D341Med (cell line): ENCODE data around the gene TACC2.

Experiments
- DNase-seq: peaks from one replicate; pipeline ENCODE4 v3.0.0; 2012; ENCODE audit warnings: low spot score

Gene TACC2

DNA sequence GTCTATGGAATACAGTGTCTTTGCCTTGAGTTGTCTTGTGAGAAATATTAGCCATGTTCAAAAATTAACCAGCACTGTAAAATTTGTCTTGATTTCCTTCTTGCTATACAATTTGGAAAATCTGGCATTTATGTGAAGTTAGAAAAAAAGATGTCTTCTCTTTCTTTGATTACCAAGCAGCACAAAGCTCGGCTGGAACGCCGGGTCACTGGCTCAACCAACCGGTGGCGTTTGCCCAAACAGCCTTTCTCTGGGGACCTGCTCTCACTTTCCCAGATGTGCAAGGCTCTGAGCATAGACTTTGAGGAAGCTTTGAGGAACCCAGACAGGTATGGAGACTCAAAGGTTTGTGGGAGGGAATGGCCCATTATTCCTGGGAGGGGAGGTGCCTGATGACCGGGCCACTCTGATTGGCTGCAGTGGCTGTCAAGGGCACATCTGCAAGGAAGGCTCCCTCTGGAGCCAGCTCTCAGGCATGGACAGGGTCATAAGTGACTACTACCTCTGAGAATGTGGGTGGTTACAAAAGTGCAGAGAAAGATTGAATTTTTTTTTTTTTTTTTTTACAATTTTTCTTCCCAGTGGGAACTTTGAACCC lies 287.7 kb downstream of the TACC2 start:
- no peak for DNase-seq

DNA sequence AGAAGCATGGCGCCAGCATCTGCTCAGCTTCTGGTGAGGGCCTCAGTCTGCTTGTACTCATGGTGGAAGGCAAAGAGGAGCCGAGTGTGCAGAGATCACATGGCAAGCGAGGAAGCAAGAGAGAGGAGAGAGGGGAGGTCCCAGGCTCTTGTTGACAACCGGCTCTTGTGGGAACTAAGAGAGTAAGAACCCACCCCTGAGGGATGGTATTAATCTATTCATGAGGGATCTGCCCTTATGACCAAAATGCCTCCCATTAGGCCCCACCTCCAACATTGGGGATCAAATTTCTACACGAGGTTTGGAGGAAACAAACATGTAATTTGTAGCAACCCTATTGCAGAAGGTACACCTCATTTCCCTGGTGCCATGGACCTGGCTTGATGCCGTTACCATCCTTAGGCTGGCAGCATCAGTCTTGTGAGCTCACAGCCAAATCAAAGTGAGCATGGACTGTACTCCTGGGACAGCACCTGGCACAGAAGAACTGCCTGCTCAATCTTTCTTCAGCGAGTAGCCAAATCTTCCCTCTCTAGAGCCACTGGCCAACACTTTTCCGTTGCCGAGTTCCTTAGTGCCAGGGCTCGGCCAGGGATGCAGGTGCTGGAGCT lies 288.7 kb downstream of the TACC2 start:
- no peak for DNase-seq

DNA sequence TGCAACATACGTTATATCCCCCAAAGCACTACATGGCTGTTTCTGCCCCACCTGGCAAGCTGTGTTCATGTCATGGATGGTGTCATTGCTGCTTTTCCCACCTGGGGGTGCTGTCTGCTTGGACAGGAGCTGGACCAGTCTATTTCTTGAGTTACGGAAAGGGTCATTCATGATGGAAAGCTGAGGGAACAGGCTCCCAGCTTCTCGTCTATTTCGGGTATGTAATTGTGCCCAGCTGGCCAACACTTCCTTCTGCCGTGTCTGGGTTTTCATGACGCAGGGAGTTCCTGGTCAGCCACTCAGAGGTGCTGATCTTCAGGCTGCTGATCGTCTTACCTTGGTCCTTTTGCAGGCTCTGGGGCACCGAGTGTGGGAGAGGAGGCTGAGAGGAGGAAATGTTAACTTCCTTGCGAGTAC lies 290.8 kb downstream of the TACC2 start:
- DNase-seq = no peak

DNA sequence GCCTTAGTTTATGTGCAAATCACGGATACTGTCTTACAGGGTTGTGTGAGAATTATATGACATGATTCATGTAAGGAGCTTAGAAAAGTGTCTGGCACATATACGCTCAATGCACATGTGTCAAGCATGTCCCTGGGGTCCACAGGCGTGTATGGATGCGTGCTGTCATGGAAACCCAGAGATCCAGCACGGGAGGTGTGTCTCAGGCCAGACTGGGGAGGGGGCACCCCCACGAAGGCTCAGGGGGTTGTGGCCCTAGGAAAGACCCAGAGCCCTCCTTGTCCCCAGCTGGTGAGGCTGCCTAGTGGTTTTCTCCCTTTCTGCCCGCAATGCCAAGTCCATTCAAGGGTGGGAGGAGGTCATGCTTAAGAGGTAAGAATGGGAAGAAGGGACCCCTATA lies 291.2 kb downstream of the TACC2 start:
- DNase-seq = no peak

DNA sequence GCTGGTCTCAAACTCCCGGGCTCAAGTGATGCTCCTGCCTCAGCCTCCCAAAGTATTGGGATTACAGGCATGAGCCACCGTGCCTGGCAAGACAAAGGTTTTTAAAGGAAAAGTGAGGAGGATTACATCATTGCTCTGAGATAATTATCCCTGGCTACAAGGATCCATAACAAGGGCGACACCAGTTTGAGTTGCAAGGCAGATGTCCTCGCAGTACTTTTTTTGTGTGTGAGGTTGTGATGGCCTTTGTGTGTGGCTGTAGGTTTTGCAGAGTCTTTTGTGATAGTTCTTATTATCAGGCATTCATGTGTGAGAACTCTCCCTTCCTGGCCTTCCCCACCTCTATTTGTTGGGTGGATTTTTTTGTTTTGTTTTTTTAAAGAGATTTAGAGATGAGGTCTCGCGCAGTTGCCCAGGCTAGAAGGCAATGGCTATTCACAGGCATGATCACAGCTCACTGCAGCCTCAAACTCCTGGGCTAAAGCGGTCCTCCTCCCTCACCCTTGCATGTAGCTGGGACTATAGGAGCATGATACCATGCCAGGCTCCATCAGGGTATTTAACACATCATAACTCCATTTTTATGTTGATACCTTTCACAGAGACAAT lies 292.2 kb downstream of the TACC2 start:
- no peak for DNase-seq

DNA sequence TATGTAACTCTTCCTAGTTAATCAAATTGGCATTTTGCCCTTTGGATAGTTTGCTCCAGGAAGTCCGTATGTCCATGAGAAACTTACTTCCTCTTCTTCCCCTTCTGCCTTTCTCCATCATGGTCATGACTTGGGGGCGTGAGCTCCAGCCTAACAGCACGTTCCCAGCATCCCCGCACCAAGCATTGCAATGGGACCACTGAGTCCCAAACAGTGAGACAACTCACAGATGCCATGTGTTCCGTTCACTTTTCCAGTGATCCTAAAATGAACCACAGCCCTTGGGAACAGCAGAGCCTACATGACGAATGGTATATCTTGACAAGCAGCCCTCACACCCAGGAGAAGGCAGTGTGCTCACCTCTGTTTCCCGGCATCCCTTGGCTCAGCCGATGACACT lies 292.8 kb downstream of the TACC2 start:
- no peak for DNase-seq

DNA sequence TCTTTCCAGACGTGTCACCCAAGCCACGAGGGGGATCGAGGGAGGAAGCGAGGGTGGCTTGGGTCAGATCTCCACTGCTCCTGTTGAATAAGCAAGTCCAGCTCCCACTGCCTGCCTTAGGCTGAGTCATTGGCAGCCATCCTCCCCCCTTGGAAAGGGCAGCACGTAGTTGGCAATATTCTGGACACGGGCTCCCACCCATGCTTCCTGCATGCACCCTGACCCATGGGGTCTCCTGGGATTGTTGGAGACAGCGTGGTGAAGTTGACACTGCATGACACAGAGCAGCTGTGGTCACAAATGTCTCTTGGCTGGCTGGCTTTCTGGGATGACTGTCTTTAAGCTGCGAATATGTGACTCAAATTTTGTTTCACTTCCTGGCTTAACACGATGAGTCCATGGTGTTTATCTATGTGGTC lies 293.3 kb downstream of the TACC2 start:
- DNase-seq = no peak

DNA sequence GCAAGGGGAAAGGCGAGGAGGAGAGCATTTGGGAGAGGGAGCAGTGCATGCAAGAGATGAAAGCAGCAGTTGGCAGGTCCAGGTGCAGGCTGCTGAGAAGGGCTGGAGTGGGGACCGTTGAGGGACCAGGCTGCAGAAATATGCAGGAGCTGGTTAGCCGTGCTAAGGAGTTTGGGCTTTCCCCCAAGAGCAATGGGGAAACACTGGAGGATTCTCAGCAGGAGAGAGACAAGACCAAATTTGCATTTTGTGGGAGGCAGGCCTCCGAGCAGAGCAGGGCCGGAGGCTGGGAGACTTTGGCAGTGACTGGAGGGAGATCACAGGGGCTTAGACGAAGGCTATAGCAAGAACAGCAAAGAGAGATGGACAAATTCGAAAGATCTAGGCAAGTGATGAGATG lies 293.9 kb downstream of the TACC2 start:
- DNase-seq = no peak

DNA sequence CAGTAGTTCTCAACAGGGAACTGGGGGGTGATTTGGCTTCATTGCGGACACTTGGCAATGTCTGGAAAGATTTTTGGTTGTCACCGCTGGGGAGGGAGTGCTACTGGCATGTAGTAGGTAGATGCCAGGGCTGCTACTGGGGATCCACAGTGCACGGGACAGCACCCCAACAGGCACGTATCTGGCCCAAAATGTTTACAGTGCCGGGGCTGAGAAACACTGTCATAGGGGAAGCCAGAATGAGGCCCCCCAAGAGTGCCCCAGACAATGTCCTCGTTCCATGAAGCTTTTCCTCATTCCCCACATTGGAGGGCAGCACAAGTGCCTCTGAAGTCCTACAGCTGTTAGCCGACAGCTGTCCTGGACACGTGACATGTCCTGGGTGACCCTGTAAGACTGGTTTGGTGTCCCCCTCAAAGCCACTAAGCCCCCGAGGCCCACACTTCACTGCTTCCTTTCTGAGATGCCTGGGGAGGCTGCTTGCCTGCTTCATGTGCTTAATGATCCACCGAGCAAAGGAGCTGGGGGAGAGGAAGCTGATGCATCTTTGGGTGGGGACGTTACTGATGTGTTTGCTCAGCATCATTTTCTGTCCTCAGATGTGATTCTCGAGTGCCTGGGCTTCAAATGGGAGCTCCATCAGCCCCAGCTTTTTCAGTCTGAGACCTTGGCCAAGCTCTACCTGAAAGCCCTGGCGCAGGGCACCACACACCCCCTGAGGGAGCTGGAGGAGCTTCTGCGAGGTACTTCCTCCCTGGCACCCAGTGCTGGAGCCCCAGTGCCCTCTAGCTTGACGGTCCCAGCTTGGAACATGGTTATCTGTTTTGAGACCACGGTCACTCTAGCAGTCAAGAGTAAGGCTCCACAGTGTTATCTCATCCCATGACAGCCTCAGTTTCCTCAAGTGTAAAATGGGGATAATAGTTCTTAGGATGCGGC lies 296.8 kb downstream of the TACC2 start:
- no peak for DNase-seq

DNA sequence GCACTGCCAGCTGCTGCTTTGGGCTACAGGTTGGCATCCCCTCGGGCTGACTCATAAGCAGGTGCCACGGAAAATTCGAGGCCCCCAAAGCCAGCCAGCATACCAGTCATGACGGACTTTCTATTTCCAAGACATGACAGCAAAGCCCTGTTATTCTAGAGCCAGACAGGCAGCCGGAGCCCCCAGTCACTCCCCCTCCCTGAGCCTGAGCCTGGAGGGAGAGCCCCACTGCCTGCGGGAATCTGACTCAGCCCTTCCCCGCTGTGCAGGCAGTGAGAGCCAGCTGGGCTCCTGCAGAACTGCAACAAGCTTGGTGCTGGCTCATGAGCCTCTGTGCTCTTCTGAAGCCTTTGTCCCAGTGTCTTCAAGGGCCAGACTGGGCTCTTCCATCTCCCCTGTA lies 297.9 kb downstream of the TACC2 start:
- DNase-seq = no peak

DNA sequence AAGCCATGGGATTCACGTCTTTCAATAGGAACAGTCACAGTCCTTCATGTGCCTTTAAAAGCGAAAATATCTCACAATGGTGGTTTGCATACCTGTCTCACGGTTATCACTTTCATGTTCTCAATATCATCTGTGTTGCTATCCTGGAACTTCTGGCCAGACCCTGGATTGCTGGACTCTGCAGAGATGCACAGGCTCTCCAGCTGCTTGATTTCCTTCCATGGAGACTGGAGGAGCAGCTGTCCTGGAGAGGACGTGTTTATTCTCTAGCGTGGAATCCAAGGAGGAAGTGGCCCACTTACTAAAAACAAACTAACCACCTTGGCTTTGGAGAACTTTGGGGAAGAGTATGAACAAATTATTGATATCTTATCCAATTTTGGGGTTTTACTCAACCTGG lies 298.6 kb downstream of the TACC2 start:
- no peak for DNase-seq

DNA sequence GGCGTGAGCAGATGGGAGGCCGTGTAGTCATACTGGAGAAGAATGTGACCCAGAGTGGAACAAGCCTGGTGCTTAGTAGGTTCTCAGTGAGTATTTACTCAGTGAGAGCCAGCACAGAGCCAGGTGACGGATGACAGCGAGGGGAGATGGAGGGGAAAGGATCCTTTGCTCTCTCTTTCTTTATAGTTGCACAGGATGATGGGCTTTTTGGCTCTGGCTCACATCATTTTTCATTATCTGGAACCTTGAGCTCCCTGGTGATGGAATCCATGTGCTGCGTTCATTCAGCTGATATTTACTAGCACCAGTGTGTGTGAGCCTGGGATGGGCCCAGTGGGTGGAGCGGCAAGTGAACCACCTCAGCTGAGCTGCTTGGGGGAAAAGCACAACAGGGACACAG lies 299.3 kb downstream of the TACC2 start:
- no peak for DNase-seq

DNA sequence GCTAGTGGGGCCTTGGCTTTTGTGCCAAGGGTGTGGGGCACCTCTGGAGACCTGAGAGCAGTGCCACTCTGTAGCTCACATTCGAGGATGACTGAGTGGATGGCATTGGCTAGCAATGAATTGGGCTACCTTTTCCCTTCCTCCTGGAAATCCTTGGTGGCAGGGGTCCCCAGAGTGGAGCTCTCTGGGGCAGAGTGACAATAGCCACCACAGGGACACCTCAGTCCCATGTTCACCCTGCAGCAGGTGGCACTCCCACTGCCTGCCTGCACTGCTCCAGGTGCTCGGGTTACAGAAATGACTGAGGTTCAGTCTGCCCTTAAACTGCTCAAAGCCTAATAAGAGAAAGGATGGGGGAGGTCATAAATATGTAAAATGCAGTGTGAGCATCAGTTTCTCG lies 300.0 kb downstream of the TACC2 start:
- no peak for DNase-seq

DNA sequence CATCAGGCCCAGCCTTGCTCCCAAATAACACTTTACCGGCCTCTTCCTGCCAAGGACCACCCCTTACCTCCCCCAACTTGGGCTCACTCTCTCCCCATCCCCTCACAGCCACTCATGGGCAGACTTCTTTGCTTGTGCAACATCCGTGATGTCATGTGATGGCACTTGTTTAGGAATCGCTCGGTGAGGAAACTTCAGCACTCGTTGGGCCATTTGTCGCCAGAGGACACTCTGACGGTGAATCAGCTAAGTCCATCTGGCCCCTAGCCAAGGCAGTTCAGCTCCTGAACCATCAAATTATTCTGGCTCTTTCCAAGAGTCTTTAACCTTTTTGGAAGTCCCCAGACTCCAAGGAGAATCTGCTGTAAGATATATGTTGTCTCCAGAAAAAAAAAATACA lies 301.4 kb downstream of the TACC2 start:
- DNase-seq = no peak

DNA sequence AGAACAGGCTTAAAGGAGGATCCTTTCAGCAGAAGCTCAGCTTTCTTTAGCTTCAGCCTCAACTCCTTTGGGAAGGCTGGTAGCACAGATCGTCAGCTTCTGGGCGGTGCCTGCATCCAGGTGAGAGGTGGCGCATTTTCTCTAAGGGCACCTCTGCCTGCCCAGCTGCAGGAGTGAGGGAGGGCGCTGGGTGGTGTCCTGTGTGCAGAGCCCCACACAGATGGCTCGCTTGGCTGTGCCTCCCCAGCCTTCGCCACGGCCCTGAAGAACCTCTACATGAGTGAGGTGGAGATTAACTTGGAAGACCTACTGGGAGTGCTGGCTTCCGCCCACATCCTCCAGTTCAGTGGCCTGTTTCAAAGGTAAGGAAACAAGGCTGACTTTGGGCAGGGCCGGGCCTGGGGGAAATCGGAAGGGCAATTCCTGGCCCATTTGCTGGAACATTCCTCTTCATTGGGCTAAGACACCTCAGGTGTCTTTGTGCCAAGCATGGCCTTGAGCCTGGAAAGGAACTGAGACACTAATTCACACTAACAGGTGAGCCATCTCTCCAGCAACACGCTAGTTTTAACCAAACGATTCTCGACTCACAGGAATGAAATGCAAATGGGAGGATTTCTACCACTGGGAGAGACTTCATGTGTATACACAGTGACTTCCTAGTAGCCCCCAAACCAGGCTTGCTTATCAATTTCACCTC lies 302.0 kb downstream of the TACC2 start:
- no peak for DNase-seq

DNA sequence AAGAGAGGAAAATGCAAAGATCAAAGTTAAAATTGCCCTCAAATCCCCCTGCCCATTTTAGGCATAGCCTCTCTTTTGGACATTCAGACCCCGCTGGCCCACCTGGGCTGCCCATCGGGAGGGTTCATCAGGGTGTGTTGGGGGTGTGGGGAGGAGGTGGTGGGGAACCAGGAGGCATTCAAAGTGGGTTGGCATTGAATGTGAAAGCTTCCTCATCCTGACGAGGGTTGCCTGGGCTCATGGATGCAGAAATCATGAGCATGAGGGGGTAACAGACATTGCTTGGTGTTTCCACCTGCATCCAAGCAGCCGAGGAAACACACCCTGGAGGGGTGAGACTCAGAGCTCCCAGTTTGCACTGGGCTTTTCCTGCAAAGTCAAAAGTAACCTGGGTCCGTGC lies 302.8 kb downstream of the TACC2 start:
- DNase-seq = no peak

DNA sequence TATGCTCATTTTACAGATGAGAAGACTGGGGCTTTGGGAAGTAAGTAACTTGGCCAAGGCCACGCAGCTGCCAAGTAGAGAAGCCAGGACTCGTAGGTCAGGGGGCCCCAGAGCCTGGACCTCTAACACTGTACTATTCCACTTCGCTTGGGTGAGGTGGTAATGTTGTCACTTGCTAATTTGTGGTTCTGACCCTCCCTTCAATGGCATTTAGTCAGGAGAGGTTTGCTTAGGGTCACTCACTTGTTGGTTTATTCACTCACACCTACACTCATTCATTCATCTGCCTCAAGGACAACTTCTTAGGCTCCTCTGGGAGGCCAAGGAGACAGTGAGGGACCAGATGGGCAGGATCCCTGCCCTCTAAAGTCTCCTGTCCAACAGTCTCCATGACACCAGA lies 303.4 kb downstream of the TACC2 start:
- no peak for DNase-seq

DNA sequence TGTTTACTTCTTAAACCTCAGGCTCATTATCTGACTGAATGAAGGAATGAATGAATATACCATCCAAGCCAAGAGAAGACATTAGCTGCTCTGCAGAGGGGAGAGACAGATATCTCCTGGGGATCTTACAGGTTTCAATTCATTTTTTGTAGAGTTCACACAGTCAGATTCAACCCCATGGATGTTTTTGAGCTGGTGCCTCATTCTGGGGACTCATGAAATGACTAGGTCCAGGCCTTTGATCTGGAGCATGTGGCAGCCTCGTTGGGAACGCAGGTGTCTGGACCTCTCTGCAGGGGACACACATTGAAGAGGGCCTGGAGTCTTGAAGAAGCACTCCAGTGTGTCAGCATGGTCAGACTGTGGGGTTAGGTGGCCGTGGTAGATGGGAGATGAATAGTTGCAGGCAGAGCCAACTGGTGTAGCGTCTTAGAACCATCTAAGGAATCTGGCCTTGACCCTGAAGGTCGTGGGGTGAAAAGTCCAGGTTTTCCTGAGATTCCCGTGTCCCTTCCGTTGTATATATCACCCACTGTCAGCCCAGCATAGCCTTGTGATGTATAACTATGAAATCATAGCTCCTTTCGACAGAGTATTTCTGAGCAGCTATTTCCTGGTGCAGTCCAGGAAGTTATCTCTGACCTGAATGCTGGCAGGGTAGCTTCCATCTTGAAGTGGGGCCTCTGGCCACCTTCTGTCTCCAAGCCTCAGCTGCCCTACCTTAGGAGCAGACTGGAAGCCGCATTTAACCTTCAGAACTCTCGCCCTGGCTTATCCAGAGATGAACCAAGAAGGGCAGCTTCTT lies 304.4 kb downstream of the TACC2 start:
- no peak for DNase-seq

DNA sequence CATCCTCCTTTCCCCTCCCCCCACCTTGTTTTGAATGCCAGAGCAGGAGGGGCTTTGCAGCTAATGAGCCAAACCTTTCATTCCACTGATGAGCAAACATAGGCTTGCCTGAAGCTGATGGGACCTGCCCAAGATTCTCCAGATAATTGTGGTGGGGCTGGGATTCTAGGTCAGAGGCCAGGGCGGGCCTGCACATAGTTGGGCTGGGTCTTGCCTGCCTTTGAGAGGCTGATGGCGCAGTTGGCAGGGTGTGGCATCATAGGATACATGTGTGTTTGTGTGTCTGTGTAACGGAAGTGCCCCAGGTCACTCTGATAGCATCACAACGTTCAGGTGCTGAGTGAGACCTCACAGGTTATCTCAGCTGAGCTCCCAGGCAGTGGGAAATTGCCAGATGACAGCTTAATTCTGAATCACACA lies 305.0 kb downstream of the TACC2 start:
- no peak for DNase-seq

DNA sequence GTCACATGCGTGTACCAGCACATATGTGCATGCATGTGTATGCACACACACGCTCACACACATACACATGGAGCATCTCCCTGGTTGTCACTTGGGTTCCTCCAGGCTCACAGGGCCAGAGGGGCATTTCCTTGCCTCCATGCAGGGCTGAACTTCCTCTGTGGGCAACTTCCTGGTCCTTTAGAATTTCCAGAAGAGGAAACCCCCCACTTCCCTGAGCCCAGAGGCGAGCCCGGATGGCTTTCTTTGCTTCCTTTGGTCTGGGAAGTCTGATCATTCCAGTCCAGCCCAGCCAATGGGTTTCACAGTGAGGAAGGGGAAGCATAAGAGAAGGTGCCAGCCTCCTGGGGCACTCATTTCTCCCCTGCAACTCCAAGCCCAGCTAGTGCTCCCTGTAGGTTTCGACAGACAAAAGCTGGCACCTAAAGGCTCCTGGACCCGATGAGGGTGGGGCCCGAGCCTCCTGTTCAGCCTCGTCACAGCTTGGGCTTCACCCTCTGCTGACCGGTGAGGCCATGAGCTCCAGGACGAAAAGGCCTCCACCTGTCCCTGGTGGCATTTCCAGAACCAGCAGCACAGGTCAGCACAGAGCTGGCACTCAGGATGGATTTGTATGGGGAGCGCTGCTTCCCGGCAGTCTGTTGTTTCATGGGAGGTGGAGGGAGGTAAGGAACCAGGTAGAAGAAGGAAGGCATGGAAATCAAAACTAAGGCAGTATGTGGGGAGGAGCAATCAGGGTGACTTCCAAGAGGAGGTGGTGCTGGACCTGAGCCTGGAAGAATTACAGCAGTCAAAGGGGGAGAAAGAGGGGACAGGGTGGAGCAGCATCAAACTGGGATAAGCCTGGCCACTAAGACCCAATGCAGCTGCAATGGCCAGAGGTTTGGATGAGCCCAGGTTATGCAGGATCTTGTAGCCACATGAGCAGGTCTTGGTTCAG lies 305.8 kb downstream of the TACC2 start:
- DNase-seq = no peak
